SK-N-SH (cell line): ENCODE results near the gene TAF6. TPM values are rescaled to one million over a fixed set of nuclear protein-coding genes. Genes with fewer than 3 reads are reported as not detected.
A peak's percentile ranks its signal among the peaks of the same experiment; 100 is the strongest.

Source experiments
- CTCF ChIA-PET: fragments of 300-600, 350-600 bp; formaldehyde crosslinking; extraction: SDS; loops from one replicate; lab custom pipeline; 2021; lab: Yijun Ruan, JAX
- POLR2A ChIA-PET: fragments of 350-600 bp; sonication (Branson Sonifier 250); formaldehyde crosslinking; extraction: SDS; loops from one replicate; lab custom pipeline; 2020; ENCODE audit warnings: antibody characterized with exemption, inconsistent platforms; lab: Yijun Ruan, JAX
- DNase-seq: peaks from one replicate; pipeline ENCODE4 v3.0.0; 2012
- H2AFZ ChIP-seq: fragments of 200-600 bp; sonication (generic); 2 replicates; pipeline ENCODE4 v1.8.1; 2016; ENCODE audit warnings: antibody characterized with exemption, mild to moderate bottlenecking, low read depth
- H3F3A ChIP-seq: fragments of 200-600 bp; sonication (generic); replicated peaks from 2 replicates; pipeline ENCODE3; 2016; ENCODE audit warnings: antibody characterized with exemption, mild to moderate bottlenecking; ENCODE audit not compliant: insufficient read depth
- H3K27ac ChIP-seq, 2 experiments: fragments of 200-500 bp in 1 of 2; fragments of 200-600 bp in 1 of 2; sonication (Bioruptor generic) in 1 of 2; sonication (generic), shearing (Covaris generic) in 1 of 2; 2 replicates each; pipeline versions ENCODE4 v1.5.1 to v1.6.1; 2014 to 2016; ENCODE audit warnings: low read depth in 2 of 2, inconsistent platforms in 1 of 2, low read length in 1 of 2, mild to moderate bottlenecking in 1 of 2, mixed read lengths in 1 of 2
- H3K27me3 ChIP-seq: fragments of 200-600 bp; sonication (generic), shearing (Covaris generic); 2 replicates; pipeline ENCODE4 v1.6.1; 2016; ENCODE audit warnings: mixed run types; ENCODE audit not compliant: insufficient read depth
- H3K36me3 ChIP-seq, 2 experiments: fragments of 200-500 bp in 1 of 2; fragments of 200-600 bp in 1 of 2; sonication (Bioruptor generic) in 1 of 2; sonication (generic) in 1 of 2; replicated peaks in 1 of 2; 2 replicates each; pipeline versions ENCODE3 to v1.5.1; 2014 to 2016; ENCODE audit warnings: low read length in 1 of 2, mild to moderate bottlenecking in 1 of 2; ENCODE audit not compliant: insufficient read depth in 2 of 2, control insufficient read depth in 1 of 2
- H3K4me1 ChIP-seq, 2 experiments: fragments of 200-500 bp in 1 of 2; fragments of 200-600 bp in 1 of 2; sonication (Bioruptor generic) in 1 of 2; sonication (generic), shearing (Covaris generic) in 1 of 2; 2 replicates each; pipeline versions ENCODE4 v1.5.1 to v1.6.1; 2014 to 2016; ENCODE audit warnings: low read depth in 1 of 2, low read length in 1 of 2, mixed run types in 1 of 2; ENCODE audit not compliant: insufficient read depth in 2 of 2, control insufficient read depth in 1 of 2
- H3K4me2 ChIP-seq: fragments of 200-600 bp; sonication (generic), shearing (Covaris generic); 2 replicates; pipeline ENCODE4 v1.6.1; 2017; ENCODE audit warnings: mixed run types
- H3K4me3 ChIP-seq, 2 experiments: fragments of 200-500 bp in 1 of 2; fragments of 200-600 bp in 1 of 2; sonication (Bioruptor generic) in 1 of 2; sonication (generic), shearing (Covaris generic) in 1 of 2; 2 replicates each; pipeline versions ENCODE4 v1.5.1 to v1.8.1; 2014 to 2016; ENCODE audit warnings: low read depth in 2 of 2, inconsistent platforms in 1 of 2, low read length in 1 of 2, mild to moderate bottlenecking in 1 of 2, mixed read lengths in 1 of 2, moderate library complexity in 1 of 2
- H3K79me2 ChIP-seq: fragments of 200-600 bp; sonication (generic); 2 replicates; pipeline ENCODE4 v1.8.1; 2017; ENCODE audit warnings: mild to moderate bottlenecking; ENCODE audit not compliant: insufficient read depth
- H3K9ac ChIP-seq: fragments of 200-600 bp; sonication (generic); 2 replicates; pipeline ENCODE4 v1.6.1; 2017; ENCODE audit warnings: mixed run types
- H3K9me2 ChIP-seq: fragments of 200-600 bp; sonication (generic); 2 replicates; pipeline ENCODE4 v1.6.1; 2017; ENCODE audit warnings: mixed run types
- H3K9me3 ChIP-seq: fragments of 200-600 bp; sonication (generic); 2 replicates; pipeline ENCODE4 v1.6.1; 2017; ENCODE audit warnings: mixed run types, mild to moderate bottlenecking, moderate library complexity
- H4K20me1 ChIP-seq: fragments of 200-600 bp; sonication (generic); 2 replicates; pipeline ENCODE4 v1.6.1; 2017; ENCODE audit warnings: mild to moderate bottlenecking, mixed run types; ENCODE audit not compliant: insufficient read depth
- CHD2 ChIP-seq: fragments of 150-350 bp; IDR thresholded peaks from 2 replicates; pipeline ENCODE4 v1.6.1; 2018; ENCODE audit warnings: low read length; ENCODE audit not compliant: partially characterized antibody
- CTCF ChIP-seq: fragments of 200-600 bp; sonication (generic); IDR thresholded peaks from 2 replicates; pipeline ENCODE4 v1.6.1; 2017; ENCODE audit warnings: antibody characterized with exemption, mild to moderate bottlenecking, moderate library complexity
- ELF1 ChIP-seq: IDR thresholded peaks from 2 replicates; pipeline ENCODE4 v1.4.0; 2012
- FOSL2 ChIP-seq: IDR thresholded peaks from 2 replicates; pipeline ENCODE4 v1.4.0; 2012; ENCODE audit warnings: low read depth, mild to moderate bottlenecking, moderate library complexity, borderline replicate concordance
- FOXM1 ChIP-seq: IDR thresholded peaks from 2 replicates; pipeline ENCODE4 v1.4.0; 2012; ENCODE audit warnings: low read depth, mild to moderate bottlenecking
- GABPA ChIP-seq: IDR thresholded peaks from 2 replicates; pipeline ENCODE4 v1.4.0; 2012; ENCODE audit warnings: low read depth, mild to moderate bottlenecking
- GATA2 ChIP-seq: sonication (generic); formaldehyde crosslinking; IDR thresholded peaks from 2 replicates; pipeline ENCODE4 v1.5.0; 2020; ENCODE audit warnings: mild to moderate bottlenecking, missing genetic modification reagents
- IRF3 ChIP-seq: fragments of 150-350 bp; IDR thresholded peaks from 2 replicates; pipeline ENCODE4 v1.6.1; 2016; ENCODE audit warnings: mild to moderate bottlenecking, low read depth, low read length
- JUND ChIP-seq: IDR thresholded peaks from 2 replicates; pipeline ENCODE4 v1.4.0; 2012
- MEF2A ChIP-seq: IDR thresholded peaks from 2 replicates; pipeline ENCODE4 v1.4.0; 2012; ENCODE audit warnings: low read depth, borderline replicate concordance
- NRF1 ChIP-seq: IDR thresholded peaks from 2 replicates; pipeline ENCODE4 v1.6.1; 2012; ENCODE audit warnings: low read depth, mild to moderate bottlenecking, low read length
- PBX3 ChIP-seq: IDR thresholded peaks from 2 replicates; pipeline ENCODE4; 2012
- RAD21 ChIP-seq: IDR thresholded peaks from 2 replicates; pipeline ENCODE4 v1.6.1; 2012; ENCODE audit warnings: mild to moderate bottlenecking, low read length
- SMC3 ChIP-seq: IDR thresholded peaks from 2 replicates; pipeline ENCODE4 v1.6.1; 2012; ENCODE audit warnings: low read depth, low read length, improper control_type of control experiment
- TAF1 ChIP-seq: IDR thresholded peaks from 2 replicates; pipeline ENCODE4 v1.6.1; 2012; ENCODE audit warnings: low read depth, mild to moderate bottlenecking, low read length, moderate library complexity, borderline replicate concordance
- TCF12 ChIP-seq: IDR thresholded peaks from 2 replicates; pipeline ENCODE4 v1.4.0; 2012
- TEAD4 ChIP-seq: IDR thresholded peaks from 2 replicates; pipeline ENCODE4 v1.4.0; 2012; ENCODE audit warnings: mild to moderate bottlenecking, borderline replicate concordance; ENCODE audit not compliant: insufficient read depth
- USF1 ChIP-seq: IDR thresholded peaks from 2 replicates; pipeline ENCODE4 v1.4.0; 2012; ENCODE audit warnings: low read depth, borderline replicate concordance
- WGBS: methylation state at CpG from one replicate; pipeline ENCODE4 v1.1.6; 2017; ENCODE audit warnings: low lambda C conversion rate; 5-methylcytosine and 5-hydroxymethylcytosine counted together
- polyA plus RNA-seq, 3 experiments: library from polyadenylated mRNA; depleted of rRNA; stranded (reverse); fragments of >200 nt; gene quantifications; 2 replicates each; pipeline ENCODE4 v1.2.3, GENCODE V29; 2012

Gene TAF6
- polyA plus RNA-seq, 1 of the 3 experiments (the other 2 are of a cell fraction), result 70.5 TPM

- Histone ChIP-seq H3K4me3 (no peak overlapping the region), H3K79me2 (0 out of 2 replicates have a peak, but pooled peaks cover 3% of the 10 kb centered on the region), H3K4me1 (peaks cover 0 to 18% of the 10 kb centered on the region in 2 experiments; a peak in 1 of 4 replicates), H3K9me2 (no peaks in the 10 kb centered on the region), H3K27me3 (no peaks in the 10 kb centered on the region), H3K9me3 (no peaks in the 10 kb centered on the region), H4K20me1 (no peaks in the 10 kb centered on the region), H3F3A (peaks cover 3% of the 10 kb centered on the region), H2AFZ (no peak overlapping the region), H3K9ac (no peak overlapping the region), H3K36me3 (no peaks in the 10 kb centered on the region), H3K4me2 (no peak overlapping the region), H3K27ac (no peak overlapping the region)
- no peak for DNase-seq
- CTCF ChIA-PET, result interaction anchor here (1.3 to 1.5 kb wide), 2 partner anchors 15 to 31 kb away, joined by 5 read pairs; partner anchors contain the start of gene LAMTOR4
- TF ChIP-seq TCF12 (no peak), TAF1 (no peak), GATA2 (CRISPR knock-in tag) (no peak), CHD2 (no peak), GABPA (no peak), IRF3 (no peak), PBX3 (no peak), USF1 (no peak)
- POLR2A ChIA-PET, result no interaction called here
- 84% methylated on average over 5 of the region's 5 CpGs for WGBS
Measured at GRCh38 chr7:100163871-100164270, 44.7 kb upstream of the TAF6 start.

- no peaks in the 10 kb centered on the region for H3K9me2 ChIP-seq
- no peak overlapping the region for H3K27ac ChIP-seq
- peak; percentile 23 for DNase-seq
- CTCF ChIA-PET, result interaction anchor here (1.3 to 1.5 kb wide), 2 partner anchors 15 to 30 kb away, joined by 5 read pairs; partner anchors contain the start of gene LAMTOR4
- H3K9me3 ChIP-seq, result no peaks in the 10 kb centered on the region
- WGBS, result 63% methylated on average over 5 of the region's 6 CpGs
- no peaks in the 10 kb centered on the region for H4K20me1 ChIP-seq
- H3K79me2 ChIP-seq, result peaks cover 9% of the 10 kb centered on the region; the same call in 1 of the 2 replicates
- POLR2A ChIA-PET, result no interaction called here
- no peaks in the 10 kb centered on the region for H3K36me3 ChIP-seq
- H3K4me2 ChIP-seq, result no peak overlapping the region
- no peak overlapping the region for H2AFZ ChIP-seq
- H3K4me3 ChIP-seq, result no peak overlapping the region
- TF ChIP-seq CTCF (no peak), USF1 (no peak), NRF1 (no peak), FOSL2 (no peak), FOXM1 (no peak), ELF1 (no peak), MEF2A (no peak), RAD21 (no peak), GATA2 (CRISPR knock-in tag) (no peak), TEAD4 (no peak), JUND (no peak), SMC3 (no peak)
- peaks cover 0 to 12% of the 10 kb centered on the region in 2 experiments; a peak in 1 of 4 replicates for H3K4me1 ChIP-seq
- no peaks in the 10 kb centered on the region for H3F3A ChIP-seq
- H3K27me3 ChIP-seq, result no peaks in the 10 kb centered on the region
- H3K9ac ChIP-seq, result no peak overlapping the region
Measured at GRCh38 chr7:100163006-100163531, 43.9 kb upstream of the TAF6 start.
